Adrenal gland (tissue), 12 donors: ENCODE results near the gene SNAPC3. TPM values are rescaled to one million over a fixed set of nuclear protein-coding genes. Genes with fewer than 3 reads are reported as not detected.

Experiments used
- DNase-seq, 7 donors: peaks; one replicate each; pipeline ENCODE4 v3.0.0-alpha.2; 2019 to 2020
- H3K27ac ChIP-seq, 5 donors: fragments of 200-600 bp; sonication (generic) in 4 of 5; 1 replicate in 3 of 5; 2 replicates in 2 of 5; pipeline versions ENCODE4 v1.5.1 to v1.8.0; 2016 to 2020; ENCODE audit warnings: mild to moderate bottlenecking in 1 of 5
- H3K27me3 ChIP-seq: fragments of 200-600 bp; 2 replicates; pipeline ENCODE4 v1.8.0; 2021
- H3K36me3 ChIP-seq, 2 donors: fragments of 200-600 bp; replicated peaks in 1 of 2; 1 replicate in 1 of 2; 2 replicates in 1 of 2; pipeline versions ENCODE4 v1.5.1 to v1.8.0; 2018 to 2022
- H3K4me1 ChIP-seq, 2 donors: fragments of 200-600 bp; replicated peaks in 1 of 2; 1 replicate in 1 of 2; 2 replicates in 1 of 2; pipeline versions ENCODE4 v1.5.1 to v1.8.0; 2018 to 2021
- H3K4me3 ChIP-seq, 4 donors: fragments of 200-600 bp; sonication (generic) in 3 of 4; one replicate each; pipeline ENCODE4 v1.5.1; 2016 to 2018
- H3K9me3 ChIP-seq, 3 donors: fragments of 200-600 bp; sonication (generic) in 1 of 3; replicated peaks in 1 of 3; 1 replicate in 2 of 3; 2 replicates in 1 of 3; pipeline versions ENCODE4 v1.5.1 to v1.8.0; 2016 to 2021
- POLR2A ChIP-seq, 2 donors: fragments of 450-650 bp; IDR thresholded peaks; one replicate each; pipeline ENCODE4 v1.6.1; 2017; ENCODE audit warnings: antibody characterized with exemption in 2 of 2, mild to moderate bottlenecking in 2 of 2, moderate library complexity in 1 of 2
- WGBS, 4 donors: extraction: QIAGEN DNeasy Blood & Tissue Kit in 2 of 4; methylation state at CpG; one replicate each; pipeline versions ENCODE4 v1.1.5 to v1.1.7; 2013 to 2017; 5-methylcytosine and 5-hydroxymethylcytosine counted together
- intact Hi-C, 2 donors: fragments of 100-400 bp; cut with DNase I; formaldehyde crosslinking; loops; one replicate each; pipeline versions ENCODE4 v1.14.1 to v1.15.0; 2022 to 2023
- polyA plus RNA-seq, 3 donors: library from polyadenylated mRNA; stranded (reverse); fragments of 200-250 nt in 2 of 3; fragments of 350-450 nt in 1 of 3; fragmentation: Illumina TruSeq in 1 of 3; extraction: RNeasy Lipid Tissue Mini Kit (QIAGEN cat#74804) in 1 of 3; gene quantifications; one replicate each; pipeline ENCODE4 v1.2.3, GENCODE V29; 2013 to 2014
- total RNA-seq, 9 donors: library from RNA; depleted of rRNA in 4 of 9; stranded (reverse); fragments of >200 nt in 4 of 9; fragments of 120-200 nt in 1 of 9; fragmentation: NEBNext Ultra II Directional in 1 of 9; extraction: Animal tissue kit (Norgen Biotek cat#: 25700) in 1 of 9; gene quantifications; one replicate each; pipeline versions ENCODE4 v1.1.0 to v1.2.4, GENCODE V29; 2013 to 2023
- TF ChIP-seq, protein P1 (sequence below), 6 experiments: fragments of 450-650 bp in 4 of 6; fragments of 200-600 bp in 2 of 6; sonication (generic) in 1 of 6; IDR thresholded peaks; 1 replicate in 5 of 6; 2 replicates in 1 of 6; pipeline versions ENCODE4 v1.5.1 to v1.8.0; 2016 to 2021; ENCODE audit warnings: antibody characterized with exemption in 6 of 6, mild to moderate bottlenecking in 2 of 6, moderate library complexity in 1 of 6
- donor health status: healthy with polysubstance abuse.
- donor health status: Bipolar disorder and iron deficiency.
- donor health status: DM: yes; HTN: yes; CAD: no.
- donor health status: DM: no; HTN: no; CAD: no.
- donor health status: DM: no; HTN: no; CAD: no.
- donor health status: DM: yes; HTN: yes; CAD: no.

Gene SNAPC3
- total and polyA plus RNA-seq, 12 donors: 9.8 to 62.2 (median 41.1) TPM

- no peak for TF ChIP-seq POLR2A (IDR thresholded peaks at IDR 0.05)
- TF ChIP-seq, protein P1, sequence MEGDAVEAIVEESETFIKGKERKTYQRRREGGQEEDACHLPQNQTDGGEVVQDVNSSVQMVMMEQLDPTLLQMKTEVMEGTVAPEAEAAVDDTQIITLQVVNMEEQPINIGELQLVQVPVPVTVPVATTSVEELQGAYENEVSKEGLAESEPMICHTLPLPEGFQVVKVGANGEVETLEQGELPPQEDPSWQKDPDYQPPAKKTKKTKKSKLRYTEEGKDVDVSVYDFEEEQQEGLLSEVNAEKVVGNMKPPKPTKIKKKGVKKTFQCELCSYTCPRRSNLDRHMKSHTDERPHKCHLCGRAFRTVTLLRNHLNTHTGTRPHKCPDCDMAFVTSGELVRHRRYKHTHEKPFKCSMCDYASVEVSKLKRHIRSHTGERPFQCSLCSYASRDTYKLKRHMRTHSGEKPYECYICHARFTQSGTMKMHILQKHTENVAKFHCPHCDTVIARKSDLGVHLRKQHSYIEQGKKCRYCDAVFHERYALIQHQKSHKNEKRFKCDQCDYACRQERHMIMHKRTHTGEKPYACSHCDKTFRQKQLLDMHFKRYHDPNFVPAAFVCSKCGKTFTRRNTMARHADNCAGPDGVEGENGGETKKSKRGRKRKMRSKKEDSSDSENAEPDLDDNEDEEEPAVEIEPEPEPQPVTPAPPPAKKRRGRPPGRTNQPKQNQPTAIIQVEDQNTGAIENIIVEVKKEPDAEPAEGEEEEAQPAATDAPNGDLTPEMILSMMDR (IDR thresholded peaks at IDR 0.05): no peak
- DNase-seq: no peak
- 67 to 89% (median 86%) methylated on average over 3 of the region's 3 CpGs for WGBS, 4 donors
- H3K9me3 ChIP-seq: peaks cover 0 to 4% (median 0%) of the 10 kb centered on the region in 3 donors
- H3K4me3 ChIP-seq: no peak overlapping the region
- peaks cover 4 to 48% of the 10 kb centered on the region in 2 donors for H3K36me3 ChIP-seq
- H3K27ac ChIP-seq: no peak overlapping the region
- H3K27me3 ChIP-seq: no peaks in the 10 kb centered on the region
- no peaks in the 10 kb centered on the region for H3K4me1 ChIP-seq
- intact Hi-C loops: no loop called here
These were observed 45.5 kb downstream of the SNAPC3 start for GRCh38 chr9:15468145-15468544.

DNA sequence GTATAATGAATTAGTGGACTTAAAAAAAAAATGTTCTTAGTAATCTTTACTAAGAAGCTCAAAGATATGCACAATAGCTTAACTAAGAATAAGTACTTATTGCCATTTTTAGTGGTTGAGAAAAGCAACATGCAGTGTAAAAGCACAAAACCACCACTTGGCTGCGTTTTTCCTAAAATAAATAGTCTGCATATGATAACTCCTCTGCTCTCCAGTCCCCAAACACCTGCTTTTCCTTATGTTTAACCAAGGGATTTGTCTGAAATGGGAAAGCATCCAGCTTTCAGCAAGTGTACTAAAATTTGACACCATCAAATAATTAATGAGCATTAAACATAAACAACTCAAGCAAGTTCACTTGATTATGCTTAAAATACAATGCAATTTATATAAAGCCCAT, 46.7 kb downstream of the SNAPC3 start:
- TF ChIP-seq POLR2A (IDR thresholded peaks at IDR 0.05): no peak
- TF ChIP-seq, protein P1 (IDR thresholded peaks at IDR 0.05): no peak
- no peak for DNase-seq
- H3K36me3 ChIP-seq: peaks cover 4 to 52% of the 10 kb centered on the region in 2 donors
- intact Hi-C loops: no loop called here
- no peak overlapping the region for H3K4me3 ChIP-seq
- 82 to 97% (median 86%) methylated on average over 1 of the region's 1 CpG for WGBS, 4 donors
- peaks cover 0 to 4% (median 0%) of the 10 kb centered on the region in 3 donors for H3K9me3 ChIP-seq
- no peaks in the 10 kb centered on the region for H3K4me1 ChIP-seq
- H3K27me3 ChIP-seq: no peaks in the 10 kb centered on the region
- H3K27ac ChIP-seq: no peak overlapping the region

DNA sequence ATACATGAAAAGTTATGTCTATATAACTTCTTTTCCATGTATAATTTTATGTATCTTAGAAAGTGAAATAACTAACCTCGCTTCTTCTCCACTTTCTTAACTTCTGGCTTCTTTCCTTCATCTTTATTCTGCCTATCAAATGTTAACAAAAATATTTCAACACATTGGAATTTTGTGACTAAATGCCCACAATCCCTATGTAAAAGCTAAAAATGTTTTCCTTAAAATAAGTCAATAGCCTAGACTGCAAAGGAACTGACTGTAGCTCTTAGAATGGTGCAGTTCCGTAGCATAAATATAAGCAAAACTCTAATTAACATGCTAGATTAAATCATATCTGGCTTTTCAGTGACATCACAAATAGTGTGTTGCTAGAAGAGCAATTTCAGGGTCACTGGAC, 47.2 kb downstream of the SNAPC3 start:
- Histone ChIP-seq H3K27me3 (no peaks in the 10 kb centered on the region), H3K36me3 (peaks cover 4 to 52% of the 10 kb centered on the region in 2 donors), H3K27ac (no peak overlapping the region), H3K4me1 (no peaks in the 10 kb centered on the region), H3K9me3 (peaks cover 0 to 4% (median 0%) of the 10 kb centered on the region in 3 donors), H3K4me3 (no peak overlapping the region)
- no peak for DNase-seq
- no peak for TF ChIP-seq POLR2A (IDR thresholded peaks at IDR 0.05)
- TF ChIP-seq, protein P1 (IDR thresholded peaks at IDR 0.05): no peak
- WGBS, 4 donors: 94 to 99% (median 97%) methylated on average over 2 of the region's 2 CpGs
- intact Hi-C loops: no loop called here

DNA sequence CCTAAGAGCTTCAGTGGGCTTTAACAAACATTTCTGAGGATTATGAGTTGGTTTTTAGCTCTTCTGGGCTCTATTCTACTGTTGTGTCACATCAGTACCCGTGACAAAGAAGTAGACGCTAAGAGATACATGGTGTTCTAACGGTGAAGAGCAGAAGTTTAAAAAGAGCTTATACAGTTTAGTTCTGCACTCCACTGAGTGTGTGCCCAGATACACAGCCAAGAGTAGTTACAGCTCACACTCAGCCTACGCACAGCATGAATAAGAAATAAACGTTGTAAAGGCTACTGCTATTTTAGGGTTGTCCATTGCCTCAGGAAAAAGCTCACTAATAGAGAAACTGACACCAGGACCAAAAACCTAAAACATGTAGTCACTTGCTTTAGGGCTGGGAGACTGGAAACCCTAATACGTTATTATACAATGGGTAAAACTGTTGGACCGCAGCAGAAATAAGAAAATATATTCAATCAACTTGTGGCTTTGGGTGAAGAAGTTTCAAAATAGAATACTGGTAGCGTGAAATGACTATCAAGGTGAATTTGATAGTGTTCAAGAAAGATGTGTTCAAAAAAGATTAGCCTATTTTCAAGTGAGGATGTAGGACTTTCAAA, 53.4 kb downstream of the SNAPC3 start:
- Histone ChIP-seq H3K27ac (no peak overlapping the region), H3K27me3 (no peaks in the 10 kb centered on the region), H3K4me1 (no peaks in the 10 kb centered on the region), H3K9me3 (peaks cover 0 to 4% (median 0%) of the 10 kb centered on the region in 3 donors), H3K36me3 (peaks cover 4 to 26% of the 10 kb centered on the region in 2 donors), H3K4me3 (no peak overlapping the region)
- WGBS, 4 donors: 91 to 95% (median 94%) methylated on average over 8 of the region's 8 CpGs
- no peak for DNase-seq
- intact Hi-C loops: no loop called here
- TF ChIP-seq POLR2A (IDR thresholded peaks at IDR 0.05): no peak
- TF ChIP-seq, protein P1 (IDR thresholded peaks at IDR 0.05): no peak
